Measurements from ENCODE around the gene TNS4.

GRCh38 chr17:40484973-40485530 lies 16.4 kb downstream of the TNS4 start:
- no peak for TF ChIP-seq EZH2phosphoT487 (IDR thresholded peaks at IDR 0.05)
- TF ChIP-seq CTCF (IDR thresholded peaks at IDR 0.05), result no peak
